ENCODE measurements around the gene FHIT. TPM values are rescaled to one million over a fixed set of nuclear protein-coding genes. Genes with fewer than 3 reads are reported as not detected.

The FHIT gene
- total RNA-seq, 1 donor from 2014 or later = 20.2 TPM

DNA sequence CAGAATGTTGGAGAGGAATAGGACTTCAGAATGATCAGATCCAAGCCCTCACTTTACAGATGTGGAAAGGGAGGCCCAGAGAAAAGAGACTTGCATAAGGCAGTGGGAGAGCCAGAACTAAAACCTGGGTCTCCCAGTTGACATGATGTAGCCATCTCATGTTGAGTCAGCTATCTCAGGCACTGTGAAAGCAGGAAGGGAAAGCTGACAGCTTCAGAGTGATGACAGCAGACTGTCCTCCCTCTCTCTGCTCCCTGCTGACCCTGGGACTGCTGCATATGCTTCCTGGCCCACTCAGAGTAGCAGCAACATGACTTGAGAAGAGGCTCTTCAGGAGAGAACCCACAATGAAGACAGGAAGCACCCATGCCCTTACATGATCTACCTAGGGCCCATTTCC, 14.7 kb downstream of the FHIT start:
- Mint-ChIP-seq H3K36me3 (ENCODE audit: low read depth, unreplicated experiment) (no peaks in the 10 kb centered on the region), H3K27me3 (ENCODE audit: unreplicated experiment) (peaks cover 1% of the 10 kb centered on the region), H3K4me3 (ENCODE audit: unreplicated experiment) (no peak overlapping the region), H3K27ac (ENCODE audit: unreplicated experiment) (no peak overlapping the region), H3K4me1 (ENCODE audit: unreplicated experiment) (peaks cover 4% of the 10 kb centered on the region), H3K9me3 (ENCODE audit: unreplicated experiment) (no peaks in the 10 kb centered on the region)
- no peak for DNase-seq (ENCODE audit: low spot score)
- no peak for TF ChIP-seq CTCF (IDR thresholded peaks at IDR 0.05; ENCODE audit: unreplicated experiment)

- no peaks in the 10 kb centered on the region for H3K9me3 Mint-ChIP-seq (ENCODE audit: unreplicated experiment)
- no peaks in the 10 kb centered on the region for H3K4me1 Mint-ChIP-seq (ENCODE audit: unreplicated experiment)
- H3K4me3 Mint-ChIP-seq (ENCODE audit: unreplicated experiment) = no peak overlapping the region
- no peak for DNase-seq (ENCODE audit: low spot score)
- H3K36me3 Mint-ChIP-seq (ENCODE audit: low read depth, unreplicated experiment) = no peaks in the 10 kb centered on the region
- no peak overlapping the region for H3K27ac Mint-ChIP-seq (ENCODE audit: unreplicated experiment)
- no peaks in the 10 kb centered on the region for H3K27me3 Mint-ChIP-seq (ENCODE audit: unreplicated experiment)
- no peak for TF ChIP-seq CTCF (IDR thresholded peaks at IDR 0.05; ENCODE audit: unreplicated experiment)
Observed at GRCh38 chr3:61233746-61234145, 17.5 kb downstream of the FHIT start.

GRCh38 chr3:61231693-61232092, 19.6 kb downstream of the FHIT start:
- H3K9me3 Mint-ChIP-seq (ENCODE audit: unreplicated experiment) = no peaks in the 10 kb centered on the region
- no peak for TF ChIP-seq CTCF (IDR thresholded peaks at IDR 0.05; ENCODE audit: unreplicated experiment)
- H3K27ac Mint-ChIP-seq (ENCODE audit: unreplicated experiment) = no peak overlapping the region
- no peaks in the 10 kb centered on the region for H3K27me3 Mint-ChIP-seq (ENCODE audit: unreplicated experiment)
- H3K4me1 Mint-ChIP-seq (ENCODE audit: unreplicated experiment) = no peaks in the 10 kb centered on the region
- no peak for DNase-seq (ENCODE audit: low spot score)
- no peaks in the 10 kb centered on the region for H3K36me3 Mint-ChIP-seq (ENCODE audit: low read depth, unreplicated experiment)
- H3K4me3 Mint-ChIP-seq (ENCODE audit: unreplicated experiment) = no peak overlapping the region

DNA sequence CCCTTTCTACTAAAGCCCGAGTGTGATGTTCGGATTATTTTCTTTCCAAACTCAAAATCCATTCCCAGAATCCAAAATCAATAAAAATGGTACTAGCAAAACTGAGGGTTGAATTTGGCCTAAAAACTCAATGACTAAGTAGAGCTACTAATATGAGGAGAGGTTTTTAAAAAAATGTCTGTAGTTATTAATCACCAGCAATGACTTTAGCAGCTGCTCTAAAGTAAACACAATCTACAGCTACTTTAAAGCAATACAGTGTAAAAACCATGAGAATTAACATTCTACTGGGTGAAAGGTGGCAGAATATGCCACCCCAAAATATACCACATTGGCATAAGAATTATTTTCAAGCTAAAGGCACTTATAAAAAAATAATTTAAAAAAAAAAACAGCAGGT, 23.5 kb downstream of the FHIT start:
- no peaks in the 10 kb centered on the region for H3K27me3 Mint-ChIP-seq (ENCODE audit: unreplicated experiment)
- H3K9me3 Mint-ChIP-seq (ENCODE audit: unreplicated experiment) = no peaks in the 10 kb centered on the region
- DNase-seq (ENCODE audit: low spot score) = no peak
- no peak overlapping the region for H3K4me3 Mint-ChIP-seq (ENCODE audit: unreplicated experiment)
- no peaks in the 10 kb centered on the region for H3K4me1 Mint-ChIP-seq (ENCODE audit: unreplicated experiment)
- H3K27ac Mint-ChIP-seq (ENCODE audit: unreplicated experiment) = no peak overlapping the region
- no peaks in the 10 kb centered on the region for H3K36me3 Mint-ChIP-seq (ENCODE audit: low read depth, unreplicated experiment)
- TF ChIP-seq CTCF (IDR thresholded peaks at IDR 0.05; ENCODE audit: unreplicated experiment) = no peak

DNA sequence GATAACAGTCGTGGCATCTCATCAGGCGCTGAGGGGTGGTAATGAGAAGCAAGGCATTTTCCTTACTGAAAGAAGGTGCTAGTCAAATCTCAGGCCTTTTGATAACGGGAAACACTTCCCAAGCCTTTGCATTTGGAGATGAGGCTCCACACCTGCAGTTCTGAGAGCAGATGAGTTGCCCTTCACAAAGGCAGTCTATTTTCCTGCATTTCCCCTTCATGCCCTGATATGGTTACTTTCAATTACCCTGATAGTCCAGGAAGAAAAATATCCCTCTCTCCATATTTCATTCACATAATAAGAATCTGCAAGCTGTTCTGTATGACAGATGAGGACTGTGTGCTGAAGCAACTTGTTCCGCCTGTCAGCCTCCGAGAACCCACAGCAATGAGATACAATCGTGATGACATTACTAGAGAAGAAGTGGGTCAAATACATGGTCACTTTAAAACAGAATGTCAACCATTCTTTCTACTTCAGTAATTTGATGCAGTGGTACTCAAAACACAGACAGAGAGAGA, 25.0 kb downstream of the FHIT start:
- Mint-ChIP-seq H3K36me3 (ENCODE audit: low read depth, unreplicated experiment) (no peaks in the 10 kb centered on the region), H3K4me3 (ENCODE audit: unreplicated experiment) (no peak overlapping the region), H3K27ac (ENCODE audit: unreplicated experiment) (no peak overlapping the region), H3K27me3 (ENCODE audit: unreplicated experiment) (no peaks in the 10 kb centered on the region), H3K4me1 (ENCODE audit: unreplicated experiment) (no peaks in the 10 kb centered on the region), H3K9me3 (ENCODE audit: unreplicated experiment) (no peaks in the 10 kb centered on the region)
- no peak for TF ChIP-seq CTCF (IDR thresholded peaks at IDR 0.05; ENCODE audit: unreplicated experiment)
- no peak for DNase-seq (ENCODE audit: low spot score)
